ENCODE data around the gene PELI2.

- TF ChIP-seq CTCF (optimal IDR thresholded peaks at IDR 0.05 in 1 of 3, IDR thresholded peaks at IDR 0.05 in 1 of 3, conservative IDR thresholded peaks at IDR 0.05 in 1 of 3; ENCODE audit: extremely low read depth in 1 of 3, insufficient read depth in 2 of 3, low read length in 3 of 3) (no peak), EZH2 (IDR thresholded peaks at IDR 0.05; ENCODE audit: low read length) (no peak)
These were observed 216.2 kb downstream of the PELI2 start for GRCh38 chr14:56334458-56334857.

All from keratinocyte (primary cell).